T-helper 22 cell (primary cell): ENCODE results near the gene ERP27.

ENCODE experiments used
- DNase-seq: peaks from one replicate; pipeline ENCODE4 v3.0.0-alpha.2; 2020; ENCODE audit warnings: low read depth

The ERP27 gene

DNA sequence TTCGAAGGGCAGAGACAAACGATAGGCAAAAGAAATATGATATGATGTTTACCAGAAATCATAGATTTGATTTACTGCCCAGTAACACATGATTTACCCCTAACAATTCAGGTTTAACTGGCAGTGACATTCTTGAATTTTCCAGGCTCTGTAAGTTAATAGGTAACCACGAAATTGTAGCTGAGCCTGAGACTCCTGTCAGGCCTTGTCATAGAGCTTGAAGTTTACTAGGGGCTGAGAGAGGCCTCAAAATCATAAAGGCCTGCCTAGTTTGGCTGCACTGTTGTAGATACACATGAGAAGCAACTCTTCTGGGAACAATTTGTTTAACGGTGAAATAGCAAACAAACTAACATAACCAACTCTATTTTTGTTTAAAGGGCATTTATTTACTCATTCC is 3.3 kb downstream of the ERP27 start:
- DNase-seq = no peak

DNA sequence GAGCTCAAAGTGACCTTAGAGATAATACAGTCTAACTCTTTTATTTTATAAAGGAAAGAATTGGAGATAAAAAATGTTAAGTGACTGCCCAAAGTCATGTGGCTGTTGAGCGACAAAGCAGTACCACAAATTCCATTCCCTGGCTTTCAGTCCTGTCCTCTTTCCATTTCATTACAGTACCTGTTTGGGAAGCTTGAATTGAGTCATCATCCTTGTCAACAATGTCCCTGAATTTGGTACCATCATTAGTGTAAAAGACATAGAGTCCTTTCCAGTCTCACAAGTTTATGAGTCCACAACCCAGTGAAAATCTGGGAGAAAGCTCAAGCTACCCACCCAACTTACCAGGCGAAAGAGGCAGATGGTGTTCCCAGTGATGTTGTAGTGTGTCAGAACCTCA is 3.8 kb downstream of the ERP27 start:
- no peak for DNase-seq

DNA sequence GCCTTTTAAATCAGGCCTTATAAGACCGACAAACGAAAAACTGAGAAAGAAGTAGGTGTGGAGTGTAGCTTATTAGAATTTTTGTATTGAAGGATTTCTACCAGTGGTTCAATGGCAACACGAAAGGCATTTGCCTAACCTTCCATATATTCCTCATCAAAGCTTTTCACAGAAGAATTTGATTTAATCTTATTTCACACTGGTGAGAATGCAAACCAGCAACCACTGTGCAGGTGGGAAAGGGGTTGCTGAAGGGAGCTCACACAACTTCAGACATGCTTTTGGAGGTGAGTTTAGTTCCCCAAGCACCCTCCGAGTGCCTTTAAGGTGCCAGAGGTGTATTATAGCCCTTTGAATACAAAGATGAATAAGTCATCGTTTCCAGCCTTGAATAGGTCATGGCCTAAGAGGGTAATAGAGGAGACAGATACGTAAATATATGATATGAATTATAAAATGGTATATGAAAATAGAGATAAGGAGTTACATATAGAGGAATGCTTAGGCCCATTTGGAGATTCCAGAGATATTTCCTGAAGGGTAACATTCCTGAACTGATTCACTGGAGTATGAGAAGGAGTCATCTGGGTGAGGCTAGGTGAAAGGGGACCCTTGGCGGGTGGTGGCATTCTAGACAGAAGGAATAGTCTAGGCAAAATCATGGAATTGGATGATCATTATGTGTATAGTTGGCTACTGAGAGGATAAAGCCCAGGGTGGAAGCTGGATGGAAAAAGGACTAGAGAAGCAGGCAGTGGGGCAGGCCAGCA is 6.4 kb downstream of the ERP27 start:
- DNase-seq = no peak

- DNase-seq = no peak
Measured at GRCh38 chr12:14931359-14931758, 7.0 kb downstream of the ERP27 start.

DNA sequence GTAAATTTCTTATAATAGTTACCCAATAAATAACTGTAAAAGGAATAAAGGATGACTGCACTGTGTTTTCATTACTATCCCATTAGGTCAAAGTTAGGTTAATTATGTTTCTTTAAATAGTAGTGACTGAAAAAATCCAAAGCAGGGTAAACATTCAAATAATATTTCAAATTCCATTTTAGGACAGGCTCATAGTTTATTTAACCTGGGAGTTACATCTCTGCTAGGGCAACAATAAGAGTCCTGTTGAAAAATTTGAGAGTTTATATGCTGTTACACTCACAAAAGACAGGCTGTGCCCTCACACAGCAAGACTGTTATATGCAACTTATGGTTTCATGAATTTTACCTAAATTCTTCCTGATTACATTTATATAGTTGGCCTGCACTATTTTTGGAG is 8.0 kb downstream of the ERP27 start:
- no peak for DNase-seq

DNA sequence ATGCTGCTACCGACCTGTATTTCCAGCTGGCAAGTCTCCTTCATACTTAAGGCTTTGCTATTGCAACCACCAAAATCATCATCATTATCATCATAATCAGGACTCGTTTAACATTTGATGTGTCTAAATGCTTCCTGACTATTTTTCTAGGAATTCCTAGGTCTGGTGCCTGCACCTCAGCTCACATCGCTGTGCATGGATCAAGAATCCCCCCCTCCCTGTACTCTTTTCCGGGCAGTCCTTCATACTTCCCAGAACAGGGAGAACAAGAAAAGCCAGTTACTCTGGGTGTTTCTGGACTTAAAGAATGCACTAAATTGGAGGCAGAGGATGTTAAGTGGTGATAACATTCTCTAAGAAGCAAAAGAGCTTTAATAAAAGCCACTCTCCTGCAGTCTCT is 9.4 kb downstream of the ERP27 start:
- no peak for DNase-seq

GRCh38 chr12:14927267-14927666 is 11.1 kb downstream of the ERP27 start:
- DNase-seq = no peak

GRCh38 chr12:14924541-14924940 is 13.8 kb downstream of the ERP27 start:
- DNase-seq = no peak

GRCh38 chr12:14923944-14924343 is 14.4 kb downstream of the ERP27 start:
- DNase-seq = no peak

DNA sequence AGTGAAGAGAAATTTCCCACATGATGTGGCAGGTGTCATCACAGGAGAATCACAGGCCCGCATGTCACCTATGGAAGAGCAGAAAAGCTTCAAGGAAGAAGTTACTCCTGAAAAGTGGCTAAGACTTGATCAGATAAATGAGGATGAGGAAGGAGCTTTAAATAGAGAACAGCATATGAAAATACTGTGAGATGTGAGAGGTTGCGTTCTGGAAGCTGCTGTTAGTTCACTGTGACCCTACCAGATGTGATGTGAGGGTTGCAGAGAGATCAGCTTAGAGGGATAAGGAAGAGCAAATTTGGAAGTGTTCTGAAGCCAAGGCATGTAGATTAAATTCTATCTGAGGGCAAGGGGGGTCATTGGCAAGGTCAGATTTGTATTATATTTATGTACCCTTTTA is 17.1 kb downstream of the ERP27 start:
- no peak for DNase-seq

DNA sequence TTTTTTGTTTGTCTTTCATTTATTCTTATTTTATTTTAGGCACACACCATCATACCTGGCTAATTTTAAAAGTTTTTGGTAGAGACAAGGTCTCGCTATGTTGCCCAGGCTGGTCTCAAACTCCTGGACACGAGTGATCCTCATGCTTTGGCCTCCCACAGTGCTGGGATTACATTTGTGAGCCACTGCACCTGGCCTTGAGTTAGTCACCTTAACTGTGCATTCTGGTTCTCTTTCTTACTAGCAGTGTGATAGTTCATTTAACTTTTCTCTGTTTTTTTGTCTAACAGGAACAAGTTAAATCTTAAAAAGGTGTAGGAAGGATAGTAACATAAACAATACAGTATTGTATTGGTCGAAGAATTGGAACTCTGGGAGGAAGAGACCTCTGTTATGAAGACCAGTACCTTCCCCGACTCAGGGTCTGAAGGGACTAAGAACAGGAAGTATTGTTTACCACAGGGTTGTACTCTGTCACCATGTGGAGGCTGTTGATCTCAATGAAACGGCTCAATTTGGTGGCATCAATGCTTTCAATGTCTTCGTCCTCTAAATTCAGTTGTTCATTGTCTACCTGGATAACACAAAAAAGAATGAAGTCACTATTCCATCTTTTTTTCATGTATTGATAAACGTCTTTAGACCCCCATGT is 17.7 kb downstream of the ERP27 start:
- DNase-seq = no peak

DNA sequence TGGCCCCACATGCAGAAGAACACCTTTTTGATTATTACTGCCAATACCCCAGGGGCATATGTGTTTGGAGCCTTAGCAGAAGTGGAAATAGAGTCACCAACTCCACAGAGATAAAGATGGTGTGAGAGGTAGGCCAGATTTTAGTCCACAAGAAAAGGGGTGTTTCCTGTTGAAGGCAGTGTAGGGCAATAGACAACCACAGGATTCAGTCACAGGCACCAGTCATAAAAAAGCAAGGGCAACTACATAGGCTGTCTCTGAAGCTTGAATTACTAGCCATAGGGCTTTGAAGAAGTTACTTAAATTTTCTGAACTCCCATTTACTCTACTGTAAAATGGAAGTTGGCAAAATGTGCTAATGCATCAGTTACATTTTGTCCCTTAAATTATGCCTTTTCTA is 18.9 kb downstream of the ERP27 start:
- no peak for DNase-seq

- no peak for DNase-seq
Measured at GRCh38 chr12:14915736-14916135, 22.6 kb downstream of the ERP27 start.

GRCh38 chr12:14913381-14913781 is 25.0 kb downstream of the ERP27 start:
- no peak for DNase-seq

GRCh38 chr12:14911131-14911530 is 27.2 kb downstream of the ERP27 start:
- DNase-seq = no peak

GRCh38 chr12:14910090-14910915 is 28.0 kb downstream of the ERP27 start:
- no peak for DNase-seq

- no peak for DNase-seq
Measured at GRCh38 chr12:14907953-14908352, 30.4 kb downstream of the ERP27 start.

- DNase-seq = no peak
Measured at GRCh38 chr12:14906114-14906513, 32.2 kb downstream of the ERP27 start.

DNA sequence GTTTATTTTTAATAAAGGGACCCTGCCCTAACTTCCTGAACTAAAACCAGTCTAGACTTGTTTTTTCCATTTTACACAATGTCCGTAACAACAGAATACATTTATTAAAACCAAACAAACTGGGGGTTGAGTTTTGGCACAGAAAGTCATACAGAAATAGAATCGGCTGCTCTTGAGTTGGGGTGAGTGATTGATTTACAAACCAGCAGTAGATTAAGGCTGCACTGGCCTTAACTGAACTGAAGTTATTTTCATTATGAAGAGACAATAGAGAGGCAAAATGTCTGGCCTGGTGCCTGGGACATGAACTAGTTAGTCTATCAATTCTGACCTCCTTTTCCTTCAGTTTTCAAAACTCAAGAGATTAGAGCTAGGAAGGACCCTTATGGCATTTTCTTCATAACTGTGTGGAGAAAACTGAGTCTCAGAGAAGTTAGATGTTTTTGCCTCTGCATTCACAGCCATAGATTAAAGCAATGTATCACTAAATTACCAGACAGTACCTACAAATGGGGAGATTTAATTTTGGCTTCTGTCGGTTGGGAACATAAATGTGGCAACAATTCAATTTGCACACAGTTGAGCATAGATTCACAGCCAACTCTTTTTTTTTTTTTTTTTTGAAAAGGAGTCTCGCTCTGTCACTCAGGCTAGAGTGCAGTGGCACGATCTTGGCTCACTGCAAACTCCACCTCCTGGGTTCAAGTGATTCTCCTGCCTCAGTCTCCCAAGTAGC is 32.9 kb downstream of the ERP27 start:
- no peak for DNase-seq

GRCh38 chr12:14904854-14905253 is 33.5 kb downstream of the ERP27 start:
- DNase-seq = no peak

GRCh38 chr12:14903386-14904098 is 34.8 kb downstream of the ERP27 start:
- DNase-seq = no peak

DNA sequence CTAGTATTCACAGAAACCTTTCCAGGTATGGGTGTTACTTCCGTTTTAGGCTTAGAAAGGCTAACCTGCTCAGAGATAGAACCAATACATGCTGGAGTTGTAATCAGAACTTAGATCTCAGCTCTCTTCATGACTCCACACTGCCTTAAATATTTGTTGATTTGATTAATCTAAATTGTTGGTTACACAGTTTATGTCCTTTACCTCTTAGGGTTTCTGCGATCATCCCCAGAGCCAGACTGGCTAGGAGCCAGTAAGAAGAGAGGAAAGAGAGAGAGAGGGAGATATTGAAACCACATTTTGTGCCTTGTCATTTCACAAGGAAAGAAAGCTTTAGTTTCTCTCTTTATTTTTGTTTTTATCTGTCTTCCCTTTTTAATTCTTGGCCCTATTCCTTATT is 35.9 kb downstream of the ERP27 start:
- no peak for DNase-seq
